HEK293 (cell line): Measurements from ENCODE around the gene OR6X1.
A peak's percentile ranks its signal among the peaks of the same experiment; 100 is the strongest.

ENCODE experiments used
- KLF8 ChIP-seq: fragments of 450-650 bp; formaldehyde crosslinking; IDR thresholded peaks from 2 replicates; pipeline ENCODE4 v1.5.1; 2016; ENCODE audit warnings: missing biosample characterization, missing genetic modification characterization
- ZBTB17 ChIP-seq: fragments of 450-650 bp; formaldehyde crosslinking; IDR thresholded peaks from 2 replicates; pipeline ENCODE4 v1.5.1; 2016; ENCODE audit warnings: missing biosample characterization, missing genetic modification characterization
- ZNF140 ChIP-seq: fragments of 450-650 bp; formaldehyde crosslinking; IDR thresholded peaks from 2 replicates; pipeline ENCODE4 v1.5.1; 2016; ENCODE audit warnings: missing biosample characterization, missing genetic modification characterization
- ZNF16 ChIP-seq: fragments of 450-650 bp; formaldehyde crosslinking; IDR thresholded peaks from 2 replicates; pipeline ENCODE4 v1.5.1; 2016; ENCODE audit warnings: low read depth, missing biosample characterization, missing genetic modification characterization
- ZNF223 ChIP-seq: fragments of 450-650 bp; formaldehyde crosslinking; IDR thresholded peaks from 2 replicates; pipeline ENCODE4 v1.5.1; 2016; ENCODE audit warnings: missing biosample characterization, missing genetic modification characterization
- ZNF23 ChIP-seq: fragments of 450-650 bp; formaldehyde crosslinking; IDR thresholded peaks from 2 replicates; pipeline ENCODE4 v1.5.1; 2016; ENCODE audit warnings: missing biosample characterization, missing genetic modification characterization, borderline replicate concordance
- ZNF239 ChIP-seq: fragments of 450-650 bp; formaldehyde crosslinking; IDR thresholded peaks from 2 replicates; pipeline ENCODE4 v1.5.1; 2016; ENCODE audit warnings: missing biosample characterization, missing genetic modification characterization
- ZNF248 ChIP-seq: fragments of 450-650 bp; formaldehyde crosslinking; IDR thresholded peaks from 2 replicates; pipeline ENCODE4 v1.5.1; 2017; ENCODE audit warnings: missing biosample characterization, missing genetic modification characterization
- ZNF335 ChIP-seq: fragments of 450-650 bp; formaldehyde crosslinking; conservative IDR thresholded peaks from 2 replicates; pipeline ENCODE4 v1.5.1; 2016; ENCODE audit warnings: missing biosample characterization, missing genetic modification characterization
- ZNF529 ChIP-seq: fragments of 450-650 bp; formaldehyde crosslinking; IDR thresholded peaks from 2 replicates; pipeline ENCODE4 v1.5.1; 2017; ENCODE audit warnings: missing genetic modification characterization, missing biosample characterization; ENCODE audit not compliant: insufficient replicate concordance
- ZNF561 ChIP-seq: fragments of 450-650 bp; IDR thresholded peaks from 2 replicates; pipeline ENCODE4 v1.5.1; 2018; ENCODE audit warnings: missing biosample characterization, missing genetic modification characterization, borderline replicate concordance
- ZNF621 ChIP-seq: fragments of 450-650 bp; formaldehyde crosslinking; IDR thresholded peaks from 2 replicates; pipeline ENCODE4 v1.5.1; 2017; ENCODE audit warnings: missing biosample characterization, missing genetic modification characterization
- ZNF660 ChIP-seq: fragments of 450-650 bp; IDR thresholded peaks from 2 replicates; pipeline ENCODE4 v1.5.1; 2018; ENCODE audit warnings: missing biosample characterization, mild to moderate bottlenecking, missing genetic modification characterization
- ZSCAN23 ChIP-seq: fragments of 450-650 bp; formaldehyde crosslinking; IDR thresholded peaks from 2 replicates; pipeline ENCODE4 v1.5.1; 2016; ENCODE audit warnings: missing biosample characterization, missing genetic modification characterization
- TF ChIP-seq, protein P1 (sequence below): fragments of 450-650 bp; formaldehyde crosslinking; IDR thresholded peaks from 2 replicates; pipeline ENCODE4 v1.5.1; 2016; ENCODE audit warnings: missing biosample characterization, missing genetic modification characterization
- TF ChIP-seq, protein P2 (sequence below): fragments of 450-650 bp; formaldehyde crosslinking; conservative IDR thresholded peaks from 2 replicates; pipeline ENCODE4 v1.5.1; 2016; ENCODE audit warnings: low read depth, missing biosample characterization, missing genetic modification characterization
- TF ChIP-seq, protein P3 (sequence below): fragments of 450-650 bp; formaldehyde crosslinking; IDR thresholded peaks from 2 replicates; pipeline ENCODE4 v1.5.1; 2016; ENCODE audit warnings: missing biosample characterization, missing genetic modification characterization
- TF ChIP-seq, protein P4 (sequence below): fragments of 450-650 bp; formaldehyde crosslinking; IDR thresholded peaks from 2 replicates; pipeline ENCODE4 v1.5.1; 2016; ENCODE audit warnings: missing biosample characterization, missing genetic modification characterization, borderline replicate concordance

The OR6X1 gene

DNA sequence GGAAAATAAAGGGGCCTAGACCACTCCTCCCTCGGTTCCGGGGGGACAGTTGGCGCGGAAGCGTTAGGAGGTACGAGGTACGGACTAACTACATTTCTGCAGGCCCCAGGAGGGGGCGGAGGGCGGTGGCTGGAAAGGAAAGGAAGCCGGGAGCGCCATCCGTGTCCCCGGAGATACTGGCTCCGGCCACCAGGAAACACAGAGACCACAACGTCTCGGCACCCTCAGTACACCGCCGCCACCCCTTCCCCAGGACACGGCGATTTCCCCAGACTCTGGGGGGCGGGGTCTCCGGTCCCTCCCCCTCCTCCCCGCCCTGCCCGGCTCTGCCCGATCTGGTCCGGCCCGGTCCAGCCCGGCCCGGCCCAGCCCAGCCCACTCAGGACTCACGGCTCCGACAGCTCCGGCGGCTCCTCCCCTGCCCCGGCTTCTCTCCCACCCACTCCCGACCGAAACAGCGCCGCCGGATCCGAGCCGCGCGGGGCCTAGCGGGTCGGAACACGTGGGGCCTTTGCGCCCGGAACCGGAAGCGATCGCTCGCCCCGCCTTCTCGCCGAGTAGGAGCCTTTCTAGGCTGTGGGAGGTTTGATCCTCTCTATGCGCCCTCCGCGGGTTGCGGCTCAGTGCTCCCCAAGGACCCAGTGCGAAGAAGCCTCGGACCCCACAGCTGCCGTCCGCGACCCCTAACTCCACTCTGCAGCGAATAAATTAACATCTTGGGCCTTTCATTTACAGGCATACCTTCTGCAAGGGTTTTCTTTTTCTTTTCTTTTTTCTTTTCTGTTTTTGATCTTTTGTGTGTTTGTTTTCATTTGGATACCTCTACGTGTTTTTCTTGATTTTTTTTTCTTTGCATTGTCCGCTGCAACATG is 12.9 kb downstream of the OR6X1 start, which contains the start of gene ZNF202 (continued):
- TF ChIP-seq ZNF335 (tag by site-specific recombination), result peak; percentile 98
- no peak for TF ChIP-seq ZSCAN23
- TF ChIP-seq ZNF561 (tag by site-specific recombination), result no peak
- peak; percentile 86; the same call in 1 of the 2 replicates for TF ChIP-seq KLF8 (tag by site-specific recombination)
- TF ChIP-seq ZNF23 (tag by site-specific recombination), result no peak
- TF ChIP-seq, protein P1, sequence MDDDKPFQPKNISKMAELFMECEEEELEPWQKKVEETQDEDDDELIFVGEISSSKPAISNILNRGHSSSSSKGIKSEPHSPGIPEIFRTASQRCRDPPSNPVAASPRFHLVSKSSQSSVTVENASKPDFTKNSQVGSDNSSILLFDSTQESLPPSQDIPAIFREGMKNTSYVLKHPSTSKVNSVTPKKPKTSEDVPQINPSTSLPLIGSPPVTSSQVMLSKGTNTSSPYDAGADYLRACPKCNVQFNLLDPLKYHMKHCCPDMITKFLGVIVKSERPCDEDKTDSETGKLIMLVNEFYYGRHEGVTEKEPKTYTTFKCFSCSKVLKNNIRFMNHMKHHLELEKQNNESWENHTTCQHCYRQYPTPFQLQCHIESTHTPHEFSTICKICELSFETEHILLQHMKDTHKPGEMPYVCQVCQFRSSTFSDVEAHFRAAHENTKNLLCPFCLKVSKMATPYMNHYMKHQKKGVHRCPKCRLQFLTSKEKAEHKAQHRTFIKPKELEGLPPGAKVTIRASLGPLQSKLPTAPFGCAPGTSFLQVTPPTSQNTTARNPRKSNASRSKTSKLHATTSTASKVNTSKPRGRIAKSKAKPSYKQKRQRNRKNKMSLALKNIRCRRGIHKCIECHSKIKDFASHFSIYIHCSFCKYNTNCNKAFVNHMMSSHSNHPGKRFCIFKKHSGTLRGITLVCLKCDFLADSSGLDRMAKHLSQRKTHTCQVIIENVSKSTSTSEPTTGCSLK (tag by site-specific recombination), result no peak
- TF ChIP-seq ZNF529 (tag by site-specific recombination), result no peak
- no peak for TF ChIP-seq ZNF660 (tag by site-specific recombination)
- TF ChIP-seq, protein P2, sequence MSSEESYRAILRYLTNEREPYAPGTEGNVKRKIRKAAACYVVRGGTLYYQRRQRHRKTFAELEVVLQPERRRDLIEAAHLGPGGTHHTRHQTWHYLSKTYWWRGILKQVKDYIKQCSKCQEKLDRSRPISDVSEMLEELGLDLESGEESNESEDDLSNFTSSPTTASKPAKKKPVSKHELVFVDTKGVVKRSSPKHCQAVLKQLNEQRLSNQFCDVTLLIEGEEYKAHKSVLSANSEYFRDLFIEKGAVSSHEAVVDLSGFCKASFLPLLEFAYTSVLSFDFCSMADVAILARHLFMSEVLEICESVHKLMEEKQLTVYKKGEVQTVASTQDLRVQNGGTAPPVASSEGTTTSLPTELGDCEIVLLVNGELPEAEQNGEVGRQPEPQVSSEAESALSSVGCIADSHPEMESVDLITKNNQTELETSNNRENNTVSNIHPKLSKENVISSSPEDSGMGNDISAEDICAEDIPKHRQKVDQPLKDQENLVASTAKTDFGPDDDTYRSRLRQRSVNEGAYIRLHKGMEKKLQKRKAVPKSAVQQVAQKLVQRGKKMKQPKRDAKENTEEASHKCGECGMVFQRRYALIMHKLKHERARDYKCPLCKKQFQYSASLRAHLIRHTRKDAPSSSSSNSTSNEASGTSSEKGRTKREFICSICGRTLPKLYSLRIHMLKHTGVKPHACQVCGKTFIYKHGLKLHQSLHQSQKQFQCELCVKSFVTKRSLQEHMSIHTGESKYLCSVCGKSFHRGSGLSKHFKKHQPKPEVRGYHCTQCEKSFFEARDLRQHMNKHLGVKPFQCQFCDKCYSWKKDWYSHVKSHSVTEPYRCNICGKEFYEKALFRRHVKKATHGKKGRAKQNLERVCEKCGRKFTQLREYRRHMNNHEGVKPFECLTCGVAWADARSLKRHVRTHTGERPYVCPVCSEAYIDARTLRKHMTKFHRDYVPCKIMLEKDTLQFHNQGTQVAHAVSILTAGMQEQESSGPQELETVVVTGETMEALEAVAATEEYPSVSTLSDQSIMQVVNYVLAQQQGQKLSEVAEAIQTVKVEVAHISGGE (tag by site-specific recombination), result peak; percentile 95
- no peak for TF ChIP-seq ZNF140 (tag by site-specific recombination)
- TF ChIP-seq ZNF239 (tag by site-specific recombination), result no peak
- TF ChIP-seq ZNF223 (tag by site-specific recombination), result no peak
- TF ChIP-seq ZNF16, result no peak
- no peak for TF ChIP-seq ZNF248
- TF ChIP-seq, protein P3, sequence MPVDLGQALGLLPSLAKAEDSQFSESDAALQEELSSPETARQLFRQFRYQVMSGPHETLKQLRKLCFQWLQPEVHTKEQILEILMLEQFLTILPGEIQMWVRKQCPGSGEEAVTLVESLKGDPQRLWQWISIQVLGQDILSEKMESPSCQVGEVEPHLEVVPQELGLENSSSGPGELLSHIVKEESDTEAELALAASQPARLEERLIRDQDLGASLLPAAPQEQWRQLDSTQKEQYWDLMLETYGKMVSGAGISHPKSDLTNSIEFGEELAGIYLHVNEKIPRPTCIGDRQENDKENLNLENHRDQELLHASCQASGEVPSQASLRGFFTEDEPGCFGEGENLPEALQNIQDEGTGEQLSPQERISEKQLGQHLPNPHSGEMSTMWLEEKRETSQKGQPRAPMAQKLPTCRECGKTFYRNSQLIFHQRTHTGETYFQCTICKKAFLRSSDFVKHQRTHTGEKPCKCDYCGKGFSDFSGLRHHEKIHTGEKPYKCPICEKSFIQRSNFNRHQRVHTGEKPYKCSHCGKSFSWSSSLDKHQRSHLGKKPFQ, result no peak
- TF ChIP-seq, protein P4, sequence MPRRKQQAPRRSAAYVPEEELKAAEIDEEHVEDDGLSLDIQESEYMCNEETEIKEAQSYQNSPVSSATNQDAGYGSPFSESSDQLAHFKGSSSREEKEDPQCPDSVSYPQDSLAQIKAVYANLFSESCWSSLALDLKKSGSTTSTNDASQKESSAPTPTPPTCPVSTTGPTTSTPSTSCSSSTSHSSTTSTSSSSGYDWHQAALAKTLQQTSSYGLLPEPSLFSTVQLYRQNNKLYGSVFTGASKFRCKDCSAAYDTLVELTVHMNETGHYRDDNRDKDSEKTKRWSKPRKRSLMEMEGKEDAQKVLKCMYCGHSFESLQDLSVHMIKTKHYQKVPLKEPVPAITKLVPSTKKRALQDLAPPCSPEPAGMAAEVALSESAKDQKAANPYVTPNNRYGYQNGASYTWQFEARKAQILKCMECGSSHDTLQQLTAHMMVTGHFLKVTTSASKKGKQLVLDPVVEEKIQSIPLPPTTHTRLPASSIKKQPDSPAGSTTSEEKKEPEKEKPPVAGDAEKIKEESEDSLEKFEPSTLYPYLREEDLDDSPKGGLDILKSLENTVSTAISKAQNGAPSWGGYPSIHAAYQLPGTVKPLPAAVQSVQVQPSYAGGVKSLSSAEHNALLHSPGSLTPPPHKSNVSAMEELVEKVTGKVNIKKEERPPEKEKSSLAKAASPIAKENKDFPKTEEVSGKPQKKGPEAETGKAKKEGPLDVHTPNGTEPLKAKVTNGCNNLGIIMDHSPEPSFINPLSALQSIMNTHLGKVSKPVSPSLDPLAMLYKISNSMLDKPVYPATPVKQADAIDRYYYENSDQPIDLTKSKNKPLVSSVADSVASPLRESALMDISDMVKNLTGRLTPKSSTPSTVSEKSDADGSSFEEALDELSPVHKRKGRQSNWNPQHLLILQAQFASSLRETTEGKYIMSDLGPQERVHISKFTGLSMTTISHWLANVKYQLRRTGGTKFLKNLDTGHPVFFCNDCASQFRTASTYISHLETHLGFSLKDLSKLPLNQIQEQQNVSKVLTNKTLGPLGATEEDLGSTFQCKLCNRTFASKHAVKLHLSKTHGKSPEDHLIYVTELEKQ, result no peak
- 0 out of 2 replicates have a peak, but pooled peaks have one; percentile 28 for TF ChIP-seq ZBTB17
- TF ChIP-seq ZNF621 (tag by site-specific recombination), result no peak
